Mesothelial cell of epicardium (in vitro differentiated cells): Measurements from ENCODE around the gene SIRPB1. TPM values are rescaled to one million over a fixed set of nuclear protein-coding genes. Genes with fewer than 3 reads are reported as not detected.
"Not testable (repeated sequence)": the region's sequence is repeated elsewhere in the genome, so short reads cannot be mapped to it uniquely, and the experiment has no call there.

Experiments
- DNase-seq, 2 experiments: peaks; one replicate each; pipeline ENCODE4 v3.0.0; 2021; ENCODE audit warnings: low spot score in 2 of 2; ENCODE audit not compliant: unreplicated experiment in 2 of 2
- H3K27ac Mint-ChIP-seq: 2 replicates; pipeline ENCODE4 v1.8.0; 2021; ENCODE audit warnings: mixed read lengths
- H3K27me3 Mint-ChIP-seq: 2 replicates; pipeline ENCODE4 v1.8.0; 2021; ENCODE audit warnings: low read depth, mixed read lengths
- H3K36me3 Mint-ChIP-seq: 2 replicates; pipeline ENCODE4 v1.8.0; 2021; ENCODE audit warnings: mixed read lengths
- H3K4me1 Mint-ChIP-seq: 2 replicates; pipeline ENCODE4 v1.8.0; 2021; ENCODE audit warnings: mixed read lengths
- H3K4me3 Mint-ChIP-seq: 2 replicates; pipeline ENCODE4 v1.8.0; 2021; ENCODE audit warnings: mild to moderate bottlenecking, moderate library complexity, mixed read lengths
- H3K9me3 Mint-ChIP-seq: 2 replicates; pipeline ENCODE4 v1.8.0; 2021; ENCODE audit warnings: mixed read lengths
- total RNA-seq: library from RNA; stranded (reverse); gene quantifications from 3 replicates; pipeline ENCODE4 v1.2.1, GENCODE V29; 2021
- TF ChIP-seq, protein P1 (sequence below): fragments of 200-600 bp; sonication (generic); IDR thresholded peaks from one replicate; pipeline ENCODE4 v1.5.0; 2021; ENCODE audit warnings: antibody characterized with exemption; ENCODE audit not compliant: unreplicated experiment

Gene SIRPB1
- total RNA-seq, 1 donor from 2014 or later: 0.54 TPM

DNA sequence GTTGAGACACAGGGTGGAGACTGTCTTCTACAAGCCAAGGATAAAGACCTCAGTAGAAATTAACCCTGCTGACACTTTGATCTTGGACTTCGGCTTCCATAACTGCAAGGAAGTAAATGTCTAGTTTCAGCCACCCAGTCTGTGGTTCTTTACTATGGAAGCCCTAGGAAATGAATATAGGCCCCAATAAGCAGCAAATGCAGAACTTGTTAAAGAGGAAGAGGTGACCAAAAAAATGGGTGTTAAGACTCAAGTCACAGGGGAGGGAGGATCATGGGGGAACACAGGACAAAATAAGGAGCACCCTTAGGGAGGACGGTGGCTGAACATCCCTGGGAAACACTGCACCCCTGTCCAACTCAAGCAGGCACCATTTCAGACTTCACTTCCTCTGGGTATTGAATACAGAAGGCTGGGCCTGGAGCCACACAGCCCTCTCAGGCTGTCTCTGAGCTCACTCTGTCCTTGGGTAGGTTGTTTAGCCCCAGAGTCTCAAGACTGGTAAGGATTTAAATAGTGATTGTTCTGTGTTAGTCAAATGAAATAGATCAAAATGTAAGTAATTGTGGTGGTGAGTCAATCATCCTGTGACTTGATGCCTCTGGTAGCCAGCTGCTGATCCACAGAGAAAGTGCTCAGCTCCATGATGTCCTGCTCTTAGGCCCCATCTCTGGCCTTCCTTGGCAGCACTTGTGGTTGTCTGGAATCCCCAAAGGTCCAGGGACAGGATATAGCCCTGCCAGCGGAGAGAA, 31.9 kb downstream of the SIRPB1 start:
- no peaks in the 10 kb centered on the region for H3K36me3 Mint-ChIP-seq
- H3K4me1 Mint-ChIP-seq: no peaks in the 10 kb centered on the region
- TF ChIP-seq, protein P1, sequence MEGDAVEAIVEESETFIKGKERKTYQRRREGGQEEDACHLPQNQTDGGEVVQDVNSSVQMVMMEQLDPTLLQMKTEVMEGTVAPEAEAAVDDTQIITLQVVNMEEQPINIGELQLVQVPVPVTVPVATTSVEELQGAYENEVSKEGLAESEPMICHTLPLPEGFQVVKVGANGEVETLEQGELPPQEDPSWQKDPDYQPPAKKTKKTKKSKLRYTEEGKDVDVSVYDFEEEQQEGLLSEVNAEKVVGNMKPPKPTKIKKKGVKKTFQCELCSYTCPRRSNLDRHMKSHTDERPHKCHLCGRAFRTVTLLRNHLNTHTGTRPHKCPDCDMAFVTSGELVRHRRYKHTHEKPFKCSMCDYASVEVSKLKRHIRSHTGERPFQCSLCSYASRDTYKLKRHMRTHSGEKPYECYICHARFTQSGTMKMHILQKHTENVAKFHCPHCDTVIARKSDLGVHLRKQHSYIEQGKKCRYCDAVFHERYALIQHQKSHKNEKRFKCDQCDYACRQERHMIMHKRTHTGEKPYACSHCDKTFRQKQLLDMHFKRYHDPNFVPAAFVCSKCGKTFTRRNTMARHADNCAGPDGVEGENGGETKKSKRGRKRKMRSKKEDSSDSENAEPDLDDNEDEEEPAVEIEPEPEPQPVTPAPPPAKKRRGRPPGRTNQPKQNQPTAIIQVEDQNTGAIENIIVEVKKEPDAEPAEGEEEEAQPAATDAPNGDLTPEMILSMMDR: no peak
- no peak overlapping the region for H3K27ac Mint-ChIP-seq
- DNase-seq: no peak
- H3K4me3 Mint-ChIP-seq: no peak overlapping the region
- H3K9me3 Mint-ChIP-seq: no peaks in the 10 kb centered on the region
- H3K27me3 Mint-ChIP-seq: no peaks in the 10 kb centered on the region

DNA sequence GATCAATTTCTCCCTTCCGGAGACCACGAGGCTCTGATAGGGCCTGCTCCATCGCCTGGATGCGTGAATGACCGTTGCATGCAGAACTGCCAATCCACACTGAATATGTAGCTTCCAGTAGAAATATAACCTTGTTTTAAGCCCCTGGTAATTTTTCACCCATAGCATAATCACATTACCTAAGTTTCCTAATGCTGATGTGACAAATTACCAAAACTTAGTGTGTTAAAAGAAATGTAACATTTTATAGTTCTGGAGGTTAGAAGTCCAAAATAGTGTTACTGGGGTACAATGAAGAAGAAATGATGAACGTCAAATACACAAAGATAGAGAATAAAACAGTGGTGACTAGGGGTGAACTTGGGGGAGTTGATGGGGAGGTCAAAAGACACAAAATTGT, 40.3 kb downstream of the SIRPB1 start:
- H3K4me3 Mint-ChIP-seq: no peak overlapping the region
- H3K27ac Mint-ChIP-seq: no peak overlapping the region
- H3K4me1 Mint-ChIP-seq: no peaks in the 10 kb centered on the region
- DNase-seq: no peak
- peaks cover 27% of the 10 kb centered on the region for H3K27me3 Mint-ChIP-seq
- no peaks in the 10 kb centered on the region for H3K36me3 Mint-ChIP-seq
- H3K9me3 Mint-ChIP-seq: no peaks in the 10 kb centered on the region
- TF ChIP-seq, protein P1: no peak

DNA sequence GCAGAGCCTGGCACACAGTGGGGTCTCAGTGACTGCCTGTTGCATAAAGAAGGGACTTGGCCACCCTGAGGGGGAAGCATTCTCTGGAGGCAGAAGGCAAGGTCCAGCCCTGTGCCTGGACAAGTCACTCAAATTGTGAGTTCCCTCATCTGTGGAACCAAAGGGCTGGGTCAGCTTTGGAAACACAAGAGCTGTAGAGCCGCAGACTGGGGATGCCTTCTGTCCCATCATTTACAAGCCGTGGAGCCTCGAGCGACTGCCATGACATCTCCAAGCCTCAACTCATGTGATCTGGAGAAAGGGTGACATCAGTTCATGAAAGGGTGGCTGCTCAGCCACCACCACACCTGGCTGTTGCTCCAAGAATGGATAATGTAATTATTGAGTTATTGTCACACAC, 41.9 kb downstream of the SIRPB1 start:
- H3K36me3 Mint-ChIP-seq: no peaks in the 10 kb centered on the region
- no peak overlapping the region for H3K27ac Mint-ChIP-seq
- H3K9me3 Mint-ChIP-seq: no peaks in the 10 kb centered on the region
- H3K4me1 Mint-ChIP-seq: no peaks in the 10 kb centered on the region
- H3K27me3 Mint-ChIP-seq: peaks cover 27% of the 10 kb centered on the region
- TF ChIP-seq, protein P1: no peak
- DNase-seq: no peak
- H3K4me3 Mint-ChIP-seq: no peak overlapping the region

DNA sequence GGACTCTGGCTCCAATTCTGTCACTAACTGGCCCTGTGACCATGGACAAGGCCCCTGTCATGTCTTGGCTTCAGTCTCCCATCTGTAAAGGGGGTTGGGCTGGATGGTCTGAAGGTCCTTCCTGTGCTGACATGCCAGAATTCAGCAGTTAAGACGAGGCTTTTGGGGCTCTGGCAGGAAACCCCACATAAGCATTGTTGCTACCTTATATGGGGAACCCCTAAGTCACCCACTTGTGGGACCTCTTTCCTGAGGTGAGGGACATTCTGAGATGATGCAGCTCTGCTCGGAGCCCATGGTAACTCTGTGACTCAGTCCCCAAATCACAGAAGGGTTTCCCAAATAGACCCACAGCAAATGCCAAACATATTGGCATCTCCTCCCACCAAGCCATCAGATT, 42.5 kb downstream of the SIRPB1 start:
- DNase-seq, H3K36me3 Mint-ChIP-seq, H3K27ac Mint-ChIP-seq, H3K4me1 Mint-ChIP-seq, H3K9me3 Mint-ChIP-seq, H3K4me3 Mint-ChIP-seq: not testable (repeated sequence)
- H3K27me3 Mint-ChIP-seq: peaks cover 27% of the 10 kb centered on the region

DNA sequence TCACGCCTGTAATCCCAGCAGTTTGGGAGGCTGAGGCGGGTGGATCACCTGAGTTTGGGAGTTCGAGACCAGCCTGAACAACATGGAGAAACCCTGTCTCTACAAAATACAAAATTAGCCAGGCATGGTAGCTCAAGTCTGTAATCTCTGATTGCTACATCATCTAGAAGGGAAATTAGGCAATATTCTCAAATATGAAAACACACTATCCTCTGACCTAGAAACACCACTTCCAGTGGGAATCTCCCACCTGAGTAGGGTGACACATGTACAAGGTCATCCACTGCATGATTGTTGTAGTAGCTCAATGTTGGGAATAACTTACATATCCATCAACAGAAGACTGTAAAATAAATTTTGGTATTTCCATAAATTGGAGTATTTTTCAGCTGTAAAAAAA, 43.2 kb downstream of the SIRPB1 start:
- TF ChIP-seq, protein P1: no peak
- no peak overlapping the region for H3K4me3 Mint-ChIP-seq
- DNase-seq: no peak
- peaks cover 27% of the 10 kb centered on the region for H3K27me3 Mint-ChIP-seq
- H3K27ac Mint-ChIP-seq: no peak overlapping the region
- no peaks in the 10 kb centered on the region for H3K36me3 Mint-ChIP-seq
- H3K4me1 Mint-ChIP-seq: no peaks in the 10 kb centered on the region
- H3K9me3 Mint-ChIP-seq: no peaks in the 10 kb centered on the region

DNA sequence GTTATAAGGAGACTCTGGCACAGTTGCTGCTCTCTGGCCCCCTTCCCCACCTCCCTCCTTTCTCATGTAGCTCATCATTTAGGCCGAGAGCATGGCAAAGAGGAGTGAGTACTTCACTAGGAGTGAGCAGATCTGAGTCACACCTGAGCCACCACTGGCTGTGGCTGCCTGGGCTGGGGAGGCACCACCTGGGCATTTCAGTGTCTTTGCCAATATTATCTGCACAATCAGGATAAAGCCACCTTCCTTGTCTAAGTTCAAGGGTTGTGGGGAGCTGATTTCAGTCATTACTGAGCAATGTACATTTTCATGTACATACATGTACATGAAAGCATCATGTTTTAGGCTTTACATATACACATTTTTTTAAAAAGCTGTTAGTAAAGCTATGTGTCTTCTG, 43.8 kb downstream of the SIRPB1 start:
- H3K9me3 Mint-ChIP-seq, H3K4me3 Mint-ChIP-seq, H3K36me3 Mint-ChIP-seq, H3K27ac Mint-ChIP-seq, H3K4me1 Mint-ChIP-seq, DNase-seq: not testable (repeated sequence)
- peaks cover 27% of the 10 kb centered on the region for H3K27me3 Mint-ChIP-seq

DNA sequence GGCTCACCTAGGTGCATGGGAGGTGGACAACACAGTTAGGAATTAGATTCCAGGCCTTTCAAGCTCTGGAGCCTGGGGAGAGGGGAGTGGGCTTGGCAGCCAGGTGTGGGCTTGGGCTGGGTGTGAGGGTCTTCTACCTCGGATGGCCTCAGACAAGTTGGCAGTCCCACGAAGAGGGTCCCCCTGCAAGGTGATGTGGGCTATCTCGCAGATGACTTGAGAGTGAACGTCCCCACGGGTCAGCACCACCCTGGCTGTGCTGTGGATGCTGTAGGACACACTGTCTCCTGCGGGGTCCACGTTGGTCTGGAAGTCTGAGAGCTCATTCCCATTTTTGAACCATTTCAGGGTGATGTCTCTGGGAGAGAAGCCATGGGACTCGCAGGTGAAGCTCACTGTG, 48.2 kb downstream of the SIRPB1 start:
- DNase-seq, H3K4me1 Mint-ChIP-seq, H3K36me3 Mint-ChIP-seq, H3K9me3 Mint-ChIP-seq, H3K27ac Mint-ChIP-seq, H3K4me3 Mint-ChIP-seq: not testable (repeated sequence)
- peaks cover 19% of the 10 kb centered on the region for H3K27me3 Mint-ChIP-seq

Other genes with a start within 250 kb of the SIRPB1 start
- gene FKBP1A, start 227.0 kb downstream of the SIRPB1 start, total RNA-seq: 130 to 135 TPM (median 132 TPM) in 3 replicates
- gene NSFL1C, start 153.2 kb downstream of the SIRPB1 start, total RNA-seq: 73.7 to 76.7 TPM (median 74.8 TPM) in 3 replicates
- gene SIRPB2, start 128.6 kb downstream of the SIRPB1 start, total RNA-seq: not detected in 3 replicates
- not detected in 3 replicates for gene SIRPD, start 62.3 kb downstream of the SIRPB1 start, total RNA-seq
- gene SIRPG, start 37.8 kb upstream of the SIRPB1 start, total RNA-seq: not detected in 3 replicates